ENCODE measurements around the gene ACHE.

Gene ACHE

DNA sequence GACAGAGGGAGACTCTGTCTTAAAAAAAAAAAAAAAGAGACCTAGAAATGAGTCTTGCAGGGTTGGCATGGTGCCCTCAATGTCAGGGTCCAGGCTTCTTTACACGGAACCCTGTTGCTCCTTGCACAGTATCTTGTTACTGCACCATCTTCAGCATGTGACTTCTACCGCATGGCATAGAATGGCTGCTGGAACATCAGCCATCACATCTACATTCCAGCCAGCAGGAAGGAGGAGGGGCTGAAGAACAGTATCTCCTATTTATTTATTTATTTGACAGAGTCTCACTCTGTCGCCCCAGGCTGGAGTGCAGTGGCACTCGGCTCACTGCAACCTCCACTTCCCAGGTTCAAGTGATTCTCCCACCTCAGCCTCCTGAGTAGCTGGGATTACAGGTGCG, 3.7 kb upstream of the ACHE start:
- no peak for DNase-seq
- in situ Hi-C loops (cut with MboI; ENCODE audit: low pct_unique_long_range_greater_than_20kb, low sequenced_read_pairs) = no loop called here

DNA sequence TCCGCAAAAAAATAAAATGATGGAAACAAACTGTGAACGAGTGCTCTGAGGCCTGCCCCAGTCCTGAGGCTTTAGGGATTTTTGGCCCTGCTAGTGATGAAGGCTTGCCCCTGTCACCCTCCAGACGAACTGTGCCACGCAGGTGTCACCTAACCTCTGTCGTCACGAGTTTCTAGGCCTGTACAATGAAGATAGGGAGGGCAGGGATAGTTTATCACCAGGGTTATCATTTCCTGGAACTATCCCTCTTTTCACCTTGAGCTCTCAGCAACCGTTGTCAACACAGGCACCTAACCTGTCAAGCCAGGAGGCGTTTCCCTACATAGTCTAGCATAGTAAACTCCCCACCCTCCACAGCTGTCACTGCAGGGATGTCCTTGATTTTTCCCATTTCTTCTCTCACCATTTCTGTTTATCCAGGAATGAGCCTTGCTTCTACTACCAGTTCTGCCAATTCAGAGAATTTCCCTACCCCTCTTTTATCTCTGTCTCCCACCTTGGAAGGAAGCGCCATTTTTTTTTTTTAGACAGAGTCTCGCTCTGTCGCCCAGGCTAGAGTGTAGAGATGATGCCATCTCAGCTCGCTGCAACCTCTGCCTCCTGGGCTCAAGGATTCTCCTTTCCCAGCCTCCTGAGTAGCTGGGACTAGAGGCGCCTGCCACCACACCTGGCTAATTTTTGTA, 2.2 kb upstream of the ACHE start:
- in situ Hi-C loops (cut with MboI; ENCODE audit: low pct_unique_long_range_greater_than_20kb, low sequenced_read_pairs) = no loop called here
- DNase-seq = no peak

DNA sequence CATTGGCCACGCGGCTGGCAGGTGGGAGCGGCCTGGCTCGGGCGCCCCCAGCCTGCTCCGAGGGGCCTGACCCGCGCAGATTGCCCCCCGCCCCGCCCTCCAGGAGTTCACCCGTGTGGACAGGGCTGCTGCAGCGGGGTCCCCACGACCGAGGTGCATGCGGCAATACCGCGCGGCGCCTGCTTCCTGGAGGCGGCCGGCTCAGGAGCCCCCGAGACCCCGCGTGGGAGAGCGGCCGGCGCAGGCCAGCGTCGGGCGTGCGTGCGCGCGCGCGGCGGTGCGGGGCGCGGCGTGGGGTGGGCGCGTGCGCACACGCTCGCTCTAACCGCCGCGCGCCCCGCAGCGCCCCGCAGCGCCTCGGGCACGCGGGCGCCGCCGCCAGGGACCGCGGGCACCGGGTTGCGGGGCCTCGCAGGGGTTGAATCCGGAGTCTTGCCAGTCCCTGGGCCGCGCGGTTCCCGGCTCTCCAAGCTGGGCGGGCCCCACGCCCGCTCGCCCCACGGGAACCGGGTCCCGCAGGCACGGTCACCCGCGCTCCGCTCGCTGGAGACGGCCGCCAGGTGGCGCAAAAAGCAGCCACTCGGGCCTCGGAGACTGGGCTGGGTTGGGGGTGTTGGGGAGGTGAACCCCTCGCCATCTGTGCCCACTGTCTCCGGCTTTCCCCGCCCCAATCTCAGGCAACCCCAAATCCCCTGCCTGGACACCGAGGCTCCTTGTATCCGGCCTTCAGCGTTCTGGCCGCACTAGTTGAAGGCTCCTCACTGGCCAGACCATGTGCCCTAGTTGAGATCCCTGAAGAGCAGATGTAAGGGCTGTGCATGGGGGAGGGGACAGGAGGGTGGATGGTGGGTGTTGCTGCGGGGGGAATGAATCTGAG, 1.3 kb upstream of the ACHE start:
- DNase-seq = peak; percentile 58
- in situ Hi-C loops (cut with MboI; ENCODE audit: low pct_unique_long_range_greater_than_20kb, low sequenced_read_pairs) = no loop called here

DNA sequence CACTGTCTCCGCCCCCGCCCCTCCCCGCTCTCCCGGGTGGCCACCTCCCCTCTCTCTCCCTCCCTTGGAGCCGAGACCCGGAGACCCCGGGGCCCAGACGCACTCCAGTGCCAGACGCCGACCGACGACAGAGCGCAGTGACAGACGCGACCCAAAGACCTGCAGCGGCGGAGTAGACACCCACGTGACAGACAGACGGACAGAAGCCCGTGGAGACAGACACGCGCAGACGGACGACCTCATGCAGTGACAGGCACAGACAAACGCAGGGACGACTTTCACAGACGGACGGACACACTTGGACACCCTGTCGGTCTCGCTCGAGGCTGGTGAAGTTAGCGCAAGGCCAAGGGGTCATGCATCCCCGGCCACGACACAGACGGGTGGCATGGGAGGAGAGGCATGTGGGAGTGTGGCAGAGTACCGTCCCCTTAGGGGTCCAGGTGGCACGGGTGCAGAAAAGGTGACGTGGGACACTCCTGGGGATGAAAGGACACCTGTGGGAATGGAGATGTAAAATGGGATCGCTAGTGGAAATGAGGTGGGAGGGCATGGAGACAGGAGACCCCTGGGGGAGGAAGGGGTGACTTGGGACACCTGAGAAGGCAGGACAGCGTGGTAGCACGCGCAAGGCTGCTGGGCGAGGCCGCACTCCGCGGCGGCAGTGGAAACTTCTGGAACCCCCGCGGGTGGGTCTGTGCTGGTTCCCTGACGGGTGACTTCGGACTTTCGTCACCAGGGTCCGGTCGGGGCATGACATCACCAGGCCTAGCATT, 456 bp upstream of the ACHE start:
- DNase-seq = peak; percentile 67
- in situ Hi-C loops (cut with MboI; ENCODE audit: low pct_unique_long_range_greater_than_20kb, low sequenced_read_pairs) = no loop called here

DNA sequence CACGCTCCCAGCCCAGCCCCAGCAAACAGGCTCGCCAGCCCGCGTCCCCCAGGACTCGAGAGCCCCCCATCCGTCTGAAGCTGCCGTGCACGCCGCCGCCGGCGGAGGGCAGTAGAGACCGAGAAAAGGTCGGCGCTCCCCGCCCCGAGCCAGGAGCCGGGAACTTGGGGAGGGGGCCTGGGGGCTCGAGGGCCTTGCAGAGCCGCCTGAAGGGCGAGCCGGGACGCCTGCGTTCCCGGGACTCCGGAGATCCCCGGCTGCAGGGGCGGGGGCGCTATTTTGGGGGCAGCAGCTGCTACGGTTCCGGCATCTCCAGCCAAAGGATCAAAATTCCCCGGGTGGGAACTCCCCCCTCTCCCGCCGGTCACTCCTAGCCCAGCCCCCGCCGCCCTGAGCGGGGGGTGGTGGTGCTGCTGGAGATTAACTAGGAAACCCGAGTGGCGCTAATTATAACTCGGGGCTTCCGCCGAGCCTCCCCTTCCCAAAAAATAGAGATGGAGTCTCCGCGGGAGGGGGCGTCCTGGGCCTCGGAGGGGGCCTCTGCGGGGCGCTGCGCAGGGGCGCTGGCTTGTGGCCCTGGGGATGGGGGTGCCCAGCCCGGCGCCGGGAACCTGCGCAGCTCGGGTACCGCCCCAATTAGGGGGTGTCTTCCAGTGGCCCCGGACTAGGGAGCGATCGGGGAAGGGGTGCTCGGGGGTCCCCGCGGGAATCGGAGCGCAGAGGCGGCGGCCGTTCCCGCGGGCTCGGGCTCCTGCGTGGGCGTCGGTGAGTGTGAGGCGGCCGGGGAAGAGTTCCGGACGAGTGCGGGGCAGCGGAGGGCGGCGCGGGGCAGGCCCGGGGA, 608 bp downstream of the ACHE start:
- DNase-seq = peak; percentile 66
- in situ Hi-C loops (cut with MboI; ENCODE audit: low pct_unique_long_range_greater_than_20kb, low sequenced_read_pairs) = no loop called here

DNA sequence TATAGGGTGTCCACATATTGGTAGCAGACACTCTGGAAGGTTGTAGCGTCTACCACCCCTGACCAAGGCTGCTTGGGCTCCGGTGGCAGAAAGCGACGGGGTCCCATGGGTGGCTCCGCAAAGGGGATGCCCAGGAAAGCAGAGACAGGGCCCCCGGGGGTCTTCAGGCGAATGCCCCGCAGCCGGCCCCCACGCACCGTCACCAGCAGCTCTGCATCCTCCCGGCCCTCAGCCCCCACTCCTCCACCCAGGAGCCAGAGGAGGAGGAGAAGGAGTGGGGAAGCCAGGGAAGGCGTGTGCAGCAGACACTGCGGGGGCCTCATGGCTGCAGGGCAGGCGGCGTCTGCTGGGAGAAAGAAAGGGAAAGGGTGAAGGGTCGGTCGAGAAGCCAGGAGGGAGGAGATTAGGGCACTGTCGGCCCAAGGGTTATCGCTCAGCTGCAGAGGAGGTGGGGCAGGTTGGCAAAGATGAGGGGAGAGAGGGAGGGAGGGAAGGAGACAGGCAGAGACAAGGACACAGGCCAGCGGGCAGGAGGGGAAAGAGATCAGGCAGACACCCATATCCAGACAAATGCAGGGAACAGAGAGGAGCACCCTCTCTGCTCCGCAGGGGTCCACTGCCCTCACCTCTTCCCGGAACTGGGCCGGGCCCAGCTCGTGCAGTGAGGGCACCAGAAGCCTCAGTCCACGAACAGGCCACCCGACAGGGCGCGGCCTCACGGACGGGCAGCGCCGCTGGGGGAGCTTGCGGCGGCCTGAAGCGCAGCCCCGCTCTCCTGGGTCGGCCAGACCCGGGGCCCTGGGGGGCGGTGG, 1.6 kb downstream of the ACHE start:
- in situ Hi-C loops (cut with MboI; ENCODE audit: low pct_unique_long_range_greater_than_20kb, low sequenced_read_pairs) = no loop called here
- no peak for DNase-seq

DNA sequence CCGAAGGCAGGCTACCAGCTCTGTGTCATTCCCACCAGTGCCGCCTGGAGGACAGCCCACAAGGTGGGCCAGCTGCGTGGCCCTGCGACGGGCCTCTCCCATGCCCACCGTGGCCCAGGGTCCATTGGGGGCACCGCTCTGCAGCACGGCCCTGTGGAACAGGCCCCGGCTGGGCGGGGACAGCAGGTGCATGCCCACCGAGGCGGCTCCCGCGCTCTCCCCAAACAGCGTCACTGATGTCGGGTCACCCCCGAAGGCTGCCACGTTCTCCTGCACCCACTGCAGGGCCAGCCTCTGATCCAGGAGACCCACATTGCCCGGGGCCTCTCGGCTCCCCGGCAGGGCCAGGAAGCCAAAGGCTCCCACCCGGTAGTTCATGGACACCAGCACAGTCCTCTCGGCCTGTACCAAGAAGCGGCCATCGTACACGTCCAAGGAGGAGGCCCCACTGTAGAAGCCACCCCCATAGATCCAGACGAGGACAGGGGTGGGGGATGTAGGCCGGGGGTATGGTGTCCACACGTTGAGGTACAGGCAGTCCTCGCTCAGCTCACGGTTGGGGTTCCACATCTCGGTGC, 2.3 kb downstream of the ACHE start:
- no peak for DNase-seq
- in situ Hi-C loops (cut with MboI; ENCODE audit: low pct_unique_long_range_greater_than_20kb, low sequenced_read_pairs) = no loop called here

DNA sequence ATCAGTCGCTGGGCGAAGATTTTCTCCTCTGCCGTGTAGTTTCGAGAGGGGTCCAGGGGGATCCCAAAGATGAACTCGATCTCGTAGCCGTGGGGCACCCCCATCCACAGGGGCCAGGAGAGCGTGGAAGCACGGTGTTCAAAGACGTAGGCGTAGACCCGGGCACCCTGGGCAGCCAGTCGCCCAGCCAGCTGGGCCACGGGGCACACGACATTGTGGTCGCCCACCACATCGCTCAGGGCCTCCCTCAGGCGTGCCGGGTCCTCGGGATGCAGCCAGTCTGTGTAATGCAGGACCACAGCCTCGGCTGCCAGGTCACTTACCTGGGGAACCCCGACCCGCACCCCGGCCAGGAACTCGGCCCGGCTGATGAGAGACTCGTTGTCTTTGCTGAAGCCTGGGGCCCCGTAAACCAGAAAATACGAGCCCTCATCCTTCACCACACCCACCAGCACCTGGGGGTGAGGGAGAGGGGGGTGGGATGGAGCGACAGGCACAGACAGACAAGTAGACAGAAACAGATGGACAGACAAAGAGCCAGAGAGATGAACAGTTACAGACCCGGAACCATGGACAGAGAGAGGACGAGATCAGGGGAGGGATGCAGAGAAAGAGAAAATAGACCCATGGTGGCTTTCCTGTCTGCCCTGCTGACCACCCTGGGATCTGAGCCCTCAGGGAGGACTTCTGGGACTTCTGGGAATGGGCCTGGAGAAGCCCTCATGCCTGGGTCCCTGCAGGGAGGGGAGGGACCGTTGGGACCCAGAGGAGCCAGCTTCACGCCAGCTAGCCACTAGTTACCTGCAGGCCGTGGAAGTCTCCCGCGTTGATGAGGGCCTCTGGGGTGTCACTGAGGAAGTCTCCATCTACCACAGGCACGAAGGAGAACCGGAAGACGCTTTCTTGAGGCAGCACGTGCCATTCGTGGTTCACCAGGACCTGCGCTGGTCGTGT, 3.0 kb downstream of the ACHE start:
- no peak for DNase-seq
- in situ Hi-C loops (cut with MboI; ENCODE audit: low pct_unique_long_range_greater_than_20kb, low sequenced_read_pairs) = no loop called here

DNA sequence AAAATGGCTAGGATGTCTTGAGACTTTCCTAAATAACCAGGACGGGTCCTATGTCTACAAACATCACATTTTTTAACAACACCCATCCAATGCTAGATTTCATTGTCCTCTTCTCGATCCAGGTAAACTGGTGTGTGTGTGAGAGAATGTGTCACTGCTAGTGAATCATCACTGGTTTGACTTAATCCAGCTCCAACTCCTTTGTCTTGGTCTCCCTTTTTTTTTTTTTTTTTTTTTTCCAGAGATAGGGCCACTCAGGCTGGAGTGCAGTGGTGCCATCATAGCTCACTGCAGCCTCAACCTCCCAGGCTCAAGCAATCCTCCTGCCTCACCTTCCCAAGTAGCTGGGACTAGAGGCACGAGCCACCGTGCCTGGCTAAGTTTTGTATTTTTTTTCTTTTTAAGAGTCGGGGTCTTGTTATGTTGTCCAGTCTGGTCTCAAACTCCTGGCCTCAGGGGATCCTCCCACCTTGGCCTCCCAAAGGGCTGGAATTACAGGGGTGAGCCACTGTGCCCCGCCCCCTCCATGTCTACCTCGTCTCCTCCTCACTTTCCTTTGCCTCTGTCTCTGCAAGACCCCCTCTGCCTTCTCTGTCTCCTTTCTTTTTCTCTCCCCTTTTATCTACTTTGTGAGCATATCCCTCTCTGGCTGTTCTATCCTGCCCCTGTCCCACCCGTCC, 4.0 kb downstream of the ACHE start:
- DNase-seq = no peak
- in situ Hi-C loops (cut with MboI; ENCODE audit: low pct_unique_long_range_greater_than_20kb, low sequenced_read_pairs) = no loop called here

DNA sequence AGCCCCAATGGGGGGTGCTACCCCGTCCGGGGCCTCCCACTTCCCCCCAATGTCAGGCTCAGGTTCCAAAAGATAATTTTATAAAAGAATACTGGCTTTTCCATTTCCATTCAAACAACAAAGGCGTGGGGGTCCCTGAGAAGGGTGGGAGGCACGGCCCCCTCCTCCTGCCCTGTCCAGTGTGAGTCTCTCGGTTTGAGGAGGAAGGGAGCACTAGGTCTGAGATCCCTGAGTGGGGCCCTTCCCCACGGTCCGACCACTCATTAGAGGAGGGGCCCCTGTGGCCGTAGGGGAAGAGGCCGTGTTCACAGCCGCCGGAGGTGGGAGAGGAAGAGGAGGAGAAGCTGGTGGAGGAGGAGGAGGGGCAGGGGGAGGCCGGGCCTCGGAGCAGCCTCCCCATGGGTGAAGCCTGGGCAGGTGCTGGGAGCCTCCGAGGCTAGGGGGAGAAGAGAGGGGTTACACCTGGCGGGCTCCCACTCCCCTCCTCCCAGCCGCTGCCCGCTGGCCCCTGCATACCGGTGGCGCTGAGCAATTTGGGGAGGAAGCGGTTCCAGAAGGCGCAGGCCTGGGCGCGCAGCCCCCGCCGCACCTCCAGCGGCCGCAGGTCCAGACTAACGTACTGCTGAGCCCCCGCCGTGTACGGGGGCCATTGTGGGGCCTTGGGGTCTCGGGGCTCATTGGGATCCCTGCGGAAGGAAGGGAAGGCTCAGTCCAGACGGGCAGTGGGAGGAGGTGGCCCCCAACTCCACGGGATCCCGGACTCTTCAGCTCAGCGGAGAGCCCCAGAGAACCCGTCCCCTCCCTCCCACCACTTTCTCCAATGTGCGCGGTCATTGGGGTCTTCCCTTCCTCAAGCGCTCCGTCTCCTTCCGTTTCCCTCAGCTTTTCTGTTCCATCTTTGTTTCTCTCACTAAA, 4.8 kb downstream of the ACHE start:
- no peak for DNase-seq
- in situ Hi-C loops (cut with MboI; ENCODE audit: low pct_unique_long_range_greater_than_20kb, low sequenced_read_pairs) = no loop called here

DNA sequence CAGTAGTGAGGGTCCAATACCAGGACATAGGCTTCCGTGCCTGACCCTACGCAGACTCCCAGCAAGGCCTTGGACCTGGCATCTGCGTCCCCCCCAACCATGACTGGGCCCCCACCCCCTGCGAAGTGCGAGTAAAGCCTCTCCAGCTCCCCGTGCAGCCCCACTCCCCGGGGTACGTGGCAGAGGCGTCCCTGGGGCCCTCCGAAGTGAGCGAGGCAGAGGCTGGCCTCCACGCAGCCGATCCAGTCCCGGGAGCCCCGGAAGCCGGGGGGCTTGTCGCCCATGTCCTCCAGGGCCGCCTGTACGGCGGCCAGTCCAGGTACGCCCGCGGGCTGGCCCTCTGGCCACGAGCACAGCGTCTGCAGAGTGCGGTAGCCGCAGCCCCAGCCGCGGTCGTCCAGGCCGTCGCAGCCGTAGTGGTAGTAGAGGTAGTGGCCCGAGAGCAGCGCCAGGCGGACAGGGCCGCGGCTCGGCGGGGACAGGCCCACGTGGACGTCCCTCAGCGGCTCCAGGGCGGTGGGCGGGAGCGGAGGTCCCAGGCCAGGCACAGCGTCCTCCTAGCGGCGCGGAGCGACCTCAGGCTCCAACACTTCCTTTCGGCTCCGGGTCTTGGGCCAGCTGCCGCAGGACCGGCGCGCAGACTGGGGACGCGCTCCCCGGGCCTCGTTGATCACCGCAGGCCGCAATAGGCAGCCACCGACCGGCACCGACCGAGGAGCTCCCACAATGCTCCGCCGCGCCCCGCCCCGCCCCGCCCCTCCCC, 6.5 kb downstream of the ACHE start, which contains the start of gene UFSP1:
Gene UFSP1 (minus strand): TSS at position 728 of the 763 bp plus-strand sequence. CDS start 444 bp downstream, at position 284.
- in situ Hi-C loops (cut with MboI; ENCODE audit: low pct_unique_long_range_greater_than_20kb, low sequenced_read_pairs) = no loop called here
- DNase-seq = peak; percentile 71

DNA sequence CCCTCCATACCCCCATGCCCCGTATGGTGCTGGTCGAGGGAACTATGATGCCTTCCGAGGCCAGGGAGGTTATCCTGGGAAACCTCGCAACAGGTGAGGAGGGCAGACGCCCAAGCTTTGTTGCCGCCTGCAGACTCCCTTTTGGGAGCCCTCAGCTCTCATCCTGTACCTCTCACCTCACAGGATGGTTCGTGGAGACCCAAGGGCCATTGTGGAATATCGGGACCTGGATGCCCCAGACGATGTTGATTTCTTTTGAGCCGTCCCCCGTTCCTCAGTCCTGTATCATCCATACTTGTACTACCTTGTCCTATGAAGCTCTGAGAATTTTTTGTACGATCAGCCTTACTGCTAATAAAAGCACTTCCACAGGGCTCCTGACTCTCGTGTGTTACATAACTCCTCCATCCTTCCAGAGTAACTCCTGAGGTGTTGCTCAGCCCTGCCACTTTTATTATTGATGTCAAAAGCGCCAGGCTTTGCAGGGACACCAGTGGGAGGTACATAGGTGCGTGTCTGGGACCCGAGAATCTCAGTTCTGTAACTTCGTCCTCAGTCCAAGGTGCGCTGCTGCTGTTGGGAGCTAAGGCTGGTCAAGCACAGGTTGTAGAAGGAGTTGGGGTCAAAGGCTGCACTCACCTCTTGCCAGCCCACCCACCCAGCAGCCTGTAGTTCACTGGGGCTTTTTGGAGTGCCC, 7.2 kb downstream of the ACHE start:
- in situ Hi-C loops (cut with MboI; ENCODE audit: low pct_unique_long_range_greater_than_20kb, low sequenced_read_pairs) = no loop called here
- DNase-seq = no peak

DNA sequence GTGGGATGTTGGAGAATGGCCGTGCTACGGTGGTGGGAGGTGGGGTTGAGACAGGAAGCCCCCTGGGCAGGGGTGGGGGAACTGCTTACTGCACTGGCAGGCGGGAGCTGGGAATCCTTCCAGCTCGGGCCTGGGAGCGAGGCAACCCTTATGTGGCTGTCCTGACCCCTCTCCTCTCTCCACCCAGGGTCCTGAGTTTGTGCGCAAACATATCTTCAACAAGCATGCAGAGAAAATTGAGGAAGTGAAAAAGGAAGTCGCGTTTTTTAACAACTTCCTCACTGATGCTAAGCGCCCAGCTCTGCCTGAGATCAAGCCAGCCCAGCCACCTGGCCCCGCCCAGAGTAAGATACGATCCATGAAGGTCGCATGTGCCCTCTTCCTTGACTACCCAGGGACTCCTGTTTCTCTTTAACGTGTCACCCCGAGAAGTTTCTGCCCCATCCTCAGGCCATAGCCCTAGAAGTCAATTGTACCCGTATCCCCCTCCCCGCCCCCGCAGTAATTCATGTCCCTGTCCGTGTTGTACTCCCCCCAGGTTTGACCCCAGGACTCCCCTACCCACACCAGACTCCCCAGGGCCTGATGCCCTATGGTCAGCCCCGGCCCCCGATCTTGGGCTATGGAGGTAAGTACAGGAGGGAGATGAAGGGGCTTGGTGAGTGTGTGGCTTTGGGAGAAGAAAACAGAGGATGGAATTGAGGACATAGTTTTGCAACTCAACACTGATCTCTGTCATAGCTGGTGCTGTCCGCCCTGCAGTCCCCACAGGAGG, 8.0 kb downstream of the ACHE start:
- peak; percentile 94 for DNase-seq
- in situ Hi-C loops (cut with MboI; ENCODE audit: low pct_unique_long_range_greater_than_20kb, low sequenced_read_pairs) = no loop called here
